HepG2 (cell line): ENCODE measurements around the gene RSF1. TPM values are rescaled to one million over a fixed set of nuclear protein-coding genes. Genes with fewer than 3 reads are reported as not detected.

Source experiments
- ATAC-seq: fragments of 200-7000 bp; cut with Tn5 transposase; 3 replicates; pipeline ENCODE4 v1.9.1; 2020; ENCODE audit warnings: mild to moderate bottlenecking, moderate library complexity
- BruUV-seq: library from RNA; stranded (reverse); fragments of 400-500 nt; replicated peaks from 2 replicates; lab custom pipeline; 2021; lab: Mats Ljungman, UMichigan
- CTCF ChIA-PET: fragments of 300-600 bp; formaldehyde crosslinking; extraction: SDS; loops from one replicate; lab custom pipeline; 2021; ENCODE audit warnings: low total read pairs, inconsistent platforms, low intra/inter-chr PET ratio; lab: Yijun Ruan, JAX
- POLR2A ChIA-PET: fragments of 350-600 bp; sonication (Branson Sonifier 250); formaldehyde crosslinking; loops from one replicate; lab custom pipeline; 2020; ENCODE audit warnings: antibody characterized with exemption, inconsistent platforms; lab: Yijun Ruan, JAX
- DNase-seq: peaks from one replicate; pipeline ENCODE4 v3.0.0-alpha.2; 2015; ENCODE audit warnings: low spot score
- FAIRE-seq: peaks from 3 replicates; lab custom pipeline; 2011; peaks lifted over from hg19 to GRCh38; lab: Jason Lieb, UNC
- H2AFZ ChIP-seq: one replicate; pipeline ENCODE4 v1.6.1; 2011; ENCODE audit warnings: low read length, inconsistent platforms
- H3K27ac ChIP-seq: fragments of 300-600 bp; 3 replicates; pipeline ENCODE4 v1.8.0; 2011; ENCODE audit warnings: mixed run types, mild to moderate bottlenecking, mixed read lengths, low read length, inconsistent platforms; ENCODE audit not compliant: insufficient read depth; ENCODE audit errors: extremely low read length
- H3K27me3 ChIP-seq, 2 experiments: fragments of 200-600 bp in 1 of 2; 2 replicates in 1 of 2; 3 replicates in 1 of 2; pipeline versions ENCODE4 v1.6.0 to v1.8.0; 2011; ENCODE audit warnings: low read length in 2 of 2, mild to moderate bottlenecking in 2 of 2, moderate library complexity in 2 of 2, inconsistent platforms in 1 of 2; ENCODE audit not compliant: insufficient read depth in 2 of 2, control insufficient read depth in 1 of 2
- H3K36me3 ChIP-seq, 2 experiments: fragments of 200-600 bp in 1 of 2; replicated peaks in 1 of 2; 2 replicates in 1 of 2; 3 replicates in 1 of 2; pipeline versions ENCODE4 v1.5.1 to v1.8.0; 2011; ENCODE audit warnings: low read length in 2 of 2, inconsistent platforms in 1 of 2; ENCODE audit not compliant: insufficient read depth in 2 of 2, control insufficient read depth in 1 of 2
- H3K4me1 ChIP-seq: 2 replicates; pipeline ENCODE4 v1.5.1; 2012; ENCODE audit warnings: low read length, inconsistent platforms; ENCODE audit not compliant: insufficient read depth
- H3K4me2 ChIP-seq: 2 replicates; pipeline ENCODE4 v1.6.0; 2011; ENCODE audit warnings: low read depth, low read length, inconsistent platforms
- H3K4me3 ChIP-seq, 3 experiments: fragments of 200-600 bp in 1 of 3; sonication (generic), shearing (Covaris generic) in 1 of 3; replicated peaks in 1 of 3; 2 replicates each; pipeline ENCODE4 v1.5.1; 2011 to 2016; ENCODE audit warnings: low read length in 3 of 3, inconsistent platforms in 2 of 3, low read depth in 2 of 3, mild to moderate bottlenecking in 2 of 3, control low read depth in 1 of 3, mixed read lengths in 1 of 3; ENCODE audit not compliant: insufficient read depth in 1 of 3
- H3K79me2 ChIP-seq: one replicate; pipeline ENCODE4 v1.6.1; 2011; ENCODE audit warnings: low read length, inconsistent platforms; ENCODE audit not compliant: insufficient read depth
- H3K9ac ChIP-seq: 2 replicates; pipeline ENCODE4 v1.6.0; 2011; ENCODE audit warnings: mild to moderate bottlenecking, low read depth, low read length, inconsistent platforms; ENCODE audit not compliant: insufficient read depth
- H3K9me3 ChIP-seq: 2 replicates; pipeline ENCODE4 v1.5.1; 2012; ENCODE audit warnings: mild to moderate bottlenecking, low read length
- H4K20me1 ChIP-seq: 2 replicates; pipeline ENCODE4 v1.6.0; 2011; ENCODE audit warnings: inconsistent platforms, mild to moderate bottlenecking, low read length, moderate library complexity; ENCODE audit not compliant: insufficient read depth
- ARNT ChIP-seq: fragments of 450-650 bp; IDR thresholded peaks from 2 replicates; pipeline ENCODE4 v1.6.1; 2017
- FOXP4 ChIP-seq: sonication (generic); formaldehyde crosslinking; IDR thresholded peaks from 2 replicates; pipeline ENCODE4 v1.4.0; 2020; ENCODE audit warnings: missing genetic modification reagents
- GZF1 ChIP-seq: sonication (generic); formaldehyde crosslinking; IDR thresholded peaks from 2 replicates; pipeline ENCODE4 v1.5.1; 2020; ENCODE audit warnings: mild to moderate bottlenecking, missing genetic modification reagents
- MXD1 ChIP-seq: sonication (generic); formaldehyde crosslinking; IDR thresholded peaks from 2 replicates; pipeline ENCODE4 v1.4.0; 2020; ENCODE audit warnings: mild to moderate bottlenecking, missing genetic modification reagents
- RNF2 ChIP-seq: fragments of 450-650 bp; conservative IDR thresholded peaks from 2 replicates; pipeline ENCODE4 v1.6.1; 2016; ENCODE audit warnings: low read depth
- SIN3A ChIP-seq: IDR thresholded peaks from 2 replicates; pipeline ENCODE4 v1.6.1; 2011; ENCODE audit warnings: low read depth, mild to moderate bottlenecking, control low read depth, low read length, borderline replicate concordance
- TGIF2 ChIP-seq: IDR thresholded peaks from 2 replicates; pipeline ENCODE4 v1.6.1; 2016; ENCODE audit warnings: control low read depth, missing compliant biosample characterization
- ZNF20 ChIP-seq: sonication (generic); formaldehyde crosslinking; IDR thresholded peaks from 2 replicates; pipeline ENCODE4 v1.4.0; 2020; ENCODE audit warnings: mild to moderate bottlenecking, moderate library complexity, missing genetic modification reagents
- ZNF550 ChIP-seq: sonication (generic); formaldehyde crosslinking; IDR thresholded peaks from 2 replicates; pipeline ENCODE4 v1.4.0; 2020; ENCODE audit warnings: mild to moderate bottlenecking, missing genetic modification reagents, borderline replicate concordance
- WGBS: methylation state at CpG from one replicate; pipeline ENCODE4 v1.1.6; 2017; ENCODE audit warnings: low lambda C conversion rate; 5-methylcytosine and 5-hydroxymethylcytosine counted together
- in situ Hi-C: cut with HindIII; loops from 2 replicates; pipeline ENCODE4 v1.10.0; 2017; ENCODE audit warnings: low pct_unique_long_range_greater_than_20kb; ENCODE audit not compliant: extremely low pct_ligation_motif_present
- intact Hi-C: fragments of 100-400 bp; cut with micrococcal nuclease; formaldehyde crosslinking; loops from one replicate; pipeline ENCODE4 v1.10.0; 2022; ENCODE audit not compliant: unreplicated experiment
- polyA plus RNA-seq, 8 experiments: library from polyadenylated mRNA; depleted of rRNA in 3 of 8; stranded (reverse) in 7 of 8; unstranded in 1 of 8; fragments of >200 nt; fragmentation: Illumina TruSeq in 4 of 8; extraction: Trizol in 4 of 8; gene quantifications; 2 replicates each; pipeline versions ENCODE4 v1.2.1 to v1.2.3, GENCODE V29; 2011 to 2016; ENCODE audit warnings: low read depth in 4 of 8, missing spikeins in 1 of 8, mixed read lengths in 1 of 8; ENCODE audit not compliant: insufficient read depth in 1 of 8
- total RNA-seq, 5 experiments: library from RNA; depleted of rRNA; stranded (reverse); fragments of >200 nt; fragmentation: Illumina TruSeq; extraction: Trizol; gene quantifications; 2 replicates each; pipeline ENCODE4 v1.2.3, GENCODE V29; 2016; ENCODE audit warnings: low read depth in 1 of 5

Gene RSF1
- total and polyA plus RNA-seq, 2 of the 13 experiments (the other 11 are each of a cell fraction or from before 2014, with no cell fraction given), result 15.5 to 33.1 TPM

- TF ChIP-seq ZNF550 (0 out of 2 replicates have a peak, but pooled peaks have one; percentile 49), RNF2 (peak; percentile 70; the same call in 1 of the 2 replicates)
- TF ChIP-seq, all 625 proteins: peak for 349
Measured at GRCh38 chr11:77637345-77638165, 183.0 kb downstream of the RSF1 start, which contains the start of gene CLNS1A (continued).

- Histone ChIP-seq H3K4me1 (peaks cover 51% of the 10 kb centered on the region), H3K36me3 (no peaks in the 10 kb centered on the region), H3K27me3 (no peaks in the 10 kb centered on the region), H3K27ac (peak overlapping the region; percentile 85), H2AFZ (no peak overlapping the region), H3K4me2 (peak overlapping the region; percentile 80), H4K20me1 (no peaks in the 10 kb centered on the region; the same call in 1 of the 2 replicates), H3K9me3 (peaks cover 17% of the 10 kb centered on the region), H3K79me2 (peaks cover 47% of the 10 kb centered on the region), H3K9ac (peak overlapping the region; percentile 90), H3K4me3 (peak overlapping the region; percentile 82 to 90 (median 88))
- no peak for ATAC-seq
- POLR2A ChIA-PET, result interaction anchor here (1.0 to 1.7 kb wide), 4 partner anchors 9 to 358 kb away, joined by 3 to 8 read pairs (median 4); partner anchors contain the start of genes AQP11 and INTS4
- TF ChIP-seq GZF1 (peak; percentile 98), ZNF20 (CRISPR knock-in tag) (no peak), SIN3A (0 out of 2 replicates have a peak, but pooled peaks have one; percentile 25), MXD1 (0 out of 2 replicates have a peak, but pooled peaks have one; percentile 8), ARNT (no peak), FOXP4 (CRISPR knock-in tag) (no peak), TGIF2 (CRISPR knock-in tag) (peak; percentile 85)
- peak; percentile 47 for FAIRE-seq
- in situ Hi-C loops, result no loop called here
- 0% methylated on average over 14 of the region's 14 CpGs for WGBS
- TSS peak; percentile 80 for BruUV-seq
- CTCF ChIA-PET, result no interaction called here
- intact Hi-C loops, result no loop called here
- DNase-seq, result no peak
Measured at GRCh38 chr11:77636731-77637344, 183.7 kb downstream of the RSF1 start.
